ENCODE results near the gene FGD3. TPM values are rescaled to one million over a fixed set of nuclear protein-coding genes. Genes with fewer than 3 reads are reported as not detected.

Gene FGD3
- total RNA-seq, 1 experiment from 2014 or later, result 1.8 TPM

DNA sequence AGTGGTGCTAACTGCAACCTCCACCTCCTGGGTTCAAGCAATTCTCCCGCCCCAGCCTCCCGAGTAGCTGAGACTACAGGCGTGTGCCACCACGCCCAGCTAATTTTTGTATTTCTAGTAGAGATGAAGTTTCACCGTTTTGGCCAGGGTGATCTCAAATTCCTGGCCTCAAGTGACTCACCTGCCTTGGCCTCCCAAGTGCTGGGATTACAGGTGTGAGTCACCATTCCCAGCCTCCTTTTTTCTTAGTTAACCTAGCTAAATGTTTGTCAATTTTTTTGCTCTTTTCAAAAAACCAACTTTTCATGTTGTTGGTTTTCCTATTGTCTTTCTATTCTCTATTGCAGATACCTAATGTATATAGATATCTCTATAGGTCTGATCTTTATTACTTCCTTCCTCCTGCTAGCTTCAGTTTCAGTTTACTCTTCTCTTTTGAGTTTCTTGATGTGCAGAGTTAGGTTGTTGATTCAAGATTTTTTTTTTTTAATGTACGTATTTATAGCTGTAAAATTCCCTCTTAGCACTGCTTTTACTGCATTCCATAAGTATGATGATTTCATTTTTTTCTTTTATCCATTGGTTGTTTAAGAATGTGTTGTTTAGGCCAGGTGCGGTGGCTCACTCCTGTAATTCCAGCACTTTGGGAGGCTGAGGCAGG is 32.9 kb downstream of the FGD3 start:
- H3K23me2 ChIP-seq (ENCODE audit: insufficient read length, low read depth, low read length, poor library complexity, severe bottlenecking), result no peaks in the 10 kb centered on the region
- WGBS (ENCODE audit: extremely low coverage, insufficient read length, low lambda C conversion rate), result no CpG with 5 or more reads among the region's 7 CpGs
- H3K4me1 ChIP-seq (ENCODE audit: insufficient read depth, low read length), result no peaks in the 10 kb centered on the region
- no peak for DNase-seq
- H3K27ac Mint-ChIP-seq, result no peak overlapping the region
- H3K23ac ChIP-seq (ENCODE audit: insufficient read length, low read depth, low read length), result no peak overlapping the region
- no peak overlapping the region for H4K5ac ChIP-seq (ENCODE audit: insufficient read length, low read depth, low read length)
- peaks cover 22 to 48% (median 31%) of the 10 kb centered on the region in 3 experiments for H3K36me3 Mint-ChIP-seq (ENCODE audit: insufficient read depth in 1 of 3, low read depth in 3 of 3)
- H2BK20ac ChIP-seq (ENCODE audit: low read depth, low read length, poor library complexity, severe bottlenecking), result no peak overlapping the region
- peaks cover 48 to 52% of the 10 kb centered on the region in 2 experiments for H3K9me3 Mint-ChIP-seq
- H4K8ac ChIP-seq (replicated peaks; ENCODE audit: insufficient read length, low read depth, low read length), result no peak overlapping the region
- H2BK15ac ChIP-seq (ENCODE audit: low read depth, low read length), result no peak overlapping the region
- H3K27ac ChIP-seq (ENCODE audit: insufficient read length, low read depth, low read length), result no peak overlapping the region
- no peak overlapping the region for H3K56ac ChIP-seq (ENCODE audit: insufficient read length, low read depth, low read length)
- H2BK12ac ChIP-seq (ENCODE audit: insufficient read length, low read depth, low read length), result no peak overlapping the region
- no peak overlapping the region for H3K4ac ChIP-seq (ENCODE audit: low read depth, low read length)
- no peak overlapping the region for H2BK5ac ChIP-seq (ENCODE audit: insufficient read length, low read length)
- H4K20me1 ChIP-seq (ENCODE audit: control insufficient read depth, insufficient read depth, insufficient read length), result no peaks in the 10 kb centered on the region
- H3K4me3 Mint-ChIP-seq, result no peak overlapping the region
- TF ChIP-seq, protein P1, sequence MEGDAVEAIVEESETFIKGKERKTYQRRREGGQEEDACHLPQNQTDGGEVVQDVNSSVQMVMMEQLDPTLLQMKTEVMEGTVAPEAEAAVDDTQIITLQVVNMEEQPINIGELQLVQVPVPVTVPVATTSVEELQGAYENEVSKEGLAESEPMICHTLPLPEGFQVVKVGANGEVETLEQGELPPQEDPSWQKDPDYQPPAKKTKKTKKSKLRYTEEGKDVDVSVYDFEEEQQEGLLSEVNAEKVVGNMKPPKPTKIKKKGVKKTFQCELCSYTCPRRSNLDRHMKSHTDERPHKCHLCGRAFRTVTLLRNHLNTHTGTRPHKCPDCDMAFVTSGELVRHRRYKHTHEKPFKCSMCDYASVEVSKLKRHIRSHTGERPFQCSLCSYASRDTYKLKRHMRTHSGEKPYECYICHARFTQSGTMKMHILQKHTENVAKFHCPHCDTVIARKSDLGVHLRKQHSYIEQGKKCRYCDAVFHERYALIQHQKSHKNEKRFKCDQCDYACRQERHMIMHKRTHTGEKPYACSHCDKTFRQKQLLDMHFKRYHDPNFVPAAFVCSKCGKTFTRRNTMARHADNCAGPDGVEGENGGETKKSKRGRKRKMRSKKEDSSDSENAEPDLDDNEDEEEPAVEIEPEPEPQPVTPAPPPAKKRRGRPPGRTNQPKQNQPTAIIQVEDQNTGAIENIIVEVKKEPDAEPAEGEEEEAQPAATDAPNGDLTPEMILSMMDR (conservative IDR thresholded peaks at IDR 0.05), result no peak
- no peaks in the 10 kb centered on the region for H3K27me3 ChIP-seq (ENCODE audit: insufficient read depth, low read length)
- no peak overlapping the region for H3K18ac ChIP-seq (ENCODE audit: insufficient read length, low read depth, low read length)
- H3K9me3 ChIP-seq (ENCODE audit: control insufficient read depth, low read depth, low read length), result peaks cover 23% of the 10 kb centered on the region
- H3K4me1 Mint-ChIP-seq, result peaks cover 14 to 15% of the 10 kb centered on the region in 2 experiments
- H2AFZ ChIP-seq (ENCODE audit: low read length), result no peak overlapping the region
- H2AK5ac ChIP-seq (ENCODE audit: insufficient read length, low read length), result no peak overlapping the region
- H3K79me2 ChIP-seq (ENCODE audit: insufficient read depth, low read length), result no peaks in the 10 kb centered on the region
- H2BK120ac ChIP-seq (ENCODE audit: low read depth, low read length, poor library complexity, severe bottlenecking), result no peak overlapping the region
- no peak overlapping the region for H3T11ph ChIP-seq (ENCODE audit: low read length)
- H3K4me2 ChIP-seq (ENCODE audit: insufficient read depth, insufficient read length, low read length), result no peak overlapping the region
- H3K79me1 ChIP-seq (ENCODE audit: insufficient read depth, low read depth, low read length, poor library complexity, severe bottlenecking), result no peaks in the 10 kb centered on the region
- H3K27me3 Mint-ChIP-seq (ENCODE audit: low read depth), result no peaks in the 10 kb centered on the region; the same call in none of the 2 replicates
- H4K91ac ChIP-seq (ENCODE audit: insufficient read length, low read depth, low read length), result no peak overlapping the region
- H3K9ac ChIP-seq (ENCODE audit: extremely low read depth, insufficient read length, low read length), result no peak overlapping the region
- H3K14ac ChIP-seq (ENCODE audit: insufficient read depth, low read length), result no peak overlapping the region
